GM18505 (cell line): Measurements from ENCODE around the gene FHL1.

Experiments
- ATAC-seq: cut with Tn5 transposase; IDR thresholded peaks from one replicate; pipeline ENCODE4 v1.9.1; 2021; ENCODE audit not compliant: unreplicated experiment
- POLR2A ChIP-seq: IDR thresholded peaks from 4 replicates; pipeline ENCODE4 v1.6.1; 2011; ENCODE audit warnings: borderline replicate concordance; ENCODE audit not compliant: insufficient read depth, insufficient read length; ENCODE audit errors: extremely low read depth

The FHL1 gene

GRCh38 chrX:136198678-136199243 is 51.4 kb downstream of the FHL1 start:
- no peak for TF ChIP-seq POLR2A
- ATAC-seq: no peak

GRCh38 chrX:136199365-136199764 is 52.0 kb downstream of the FHL1 start:
- TF ChIP-seq POLR2A: no peak
- no peak for ATAC-seq

GRCh38 chrX:136200466-136200865 is 53.1 kb downstream of the FHL1 start:
- no peak for TF ChIP-seq POLR2A
- no peak for ATAC-seq

- no peak for ATAC-seq
- no peak for TF ChIP-seq POLR2A
Observed at GRCh38 chrX:136201601-136202000, 54.3 kb downstream of the FHL1 start.

GRCh38 chrX:136202889-136203288 is 55.6 kb downstream of the FHL1 start:
- ATAC-seq: no peak
- no peak for TF ChIP-seq POLR2A

GRCh38 chrX:136203438-136203837 is 56.1 kb downstream of the FHL1 start:
- no peak for TF ChIP-seq POLR2A
- no peak for ATAC-seq

- no peak for ATAC-seq
- TF ChIP-seq POLR2A: no peak
Observed at GRCh38 chrX:136203951-136204350, 56.6 kb downstream of the FHL1 start.

- no peak for ATAC-seq
- no peak for TF ChIP-seq POLR2A
Observed at GRCh38 chrX:136204571-136204970, 57.2 kb downstream of the FHL1 start.

- ATAC-seq: no peak
Observed at GRCh38 chrX:136205882-136206380, 58.6 kb downstream of the FHL1 start.

GRCh38 chrX:136206916-136207315 is 59.6 kb downstream of the FHL1 start:
- TF ChIP-seq POLR2A: no peak
- ATAC-seq: no peak

More at GRCh38 chrX:136205882-136206380, 58.6 kb downstream of the FHL1 start:
- TF ChIP-seq POLR2A: no peak

- TF ChIP-seq POLR2A: no peak
Observed at GRCh38 chrX:136207546-136207945, 60.2 kb downstream of the FHL1 start.

GRCh38 chrX:136209016-136209738 is 61.8 kb downstream of the FHL1 start:
- no peak for TF ChIP-seq POLR2A
- no peak for ATAC-seq

More at GRCh38 chrX:136207546-136207945, 60.2 kb downstream of the FHL1 start:
- no peak for ATAC-seq

GRCh38 chrX:136209751-136210150 is 62.4 kb downstream of the FHL1 start:
- ATAC-seq: no peak

GRCh38 chrX:136210243-136210642 is 62.9 kb downstream of the FHL1 start:
- no peak for TF ChIP-seq POLR2A
- ATAC-seq: no peak

More at GRCh38 chrX:136209751-136210150, 62.4 kb downstream of the FHL1 start:
- no peak for TF ChIP-seq POLR2A
